SK-N-MC (cell line): Measurements from ENCODE around the gene ABLIM2.

ENCODE experiments used
- EZH2 ChIP-seq: fragments of 200-600 bp; sonication (generic); IDR thresholded peaks from one replicate; pipeline ENCODE4 v1.6.1; 2017; ENCODE audit warnings: antibody characterized with exemption
- FOXP2 ChIP-seq: optimal IDR thresholded peaks from 2 replicates; pipeline ENCODE3; 2011; ENCODE audit warnings: mild to moderate bottlenecking, moderate library complexity; ENCODE audit not compliant: insufficient read depth; ENCODE audit errors: extremely low read length, control extremely low read depth
- POLR2AphosphoS5 ChIP-seq: IDR thresholded peaks from 2 replicates; pipeline ENCODE4 v1.6.1; 2012; ENCODE audit warnings: mild to moderate bottlenecking, low read depth, low read length, borderline replicate concordance

GRCh38 chr4:8136972-8137710, 21.5 kb downstream of the ABLIM2 start:
- TF ChIP-seq EZH2 = no peak
- no peak for TF ChIP-seq POLR2AphosphoS5
- TF ChIP-seq FOXP2 = no peak
